Stomach (tissue), 9 donors: ENCODE data around the gene TMEM62. TPM values are rescaled to one million over a fixed set of nuclear protein-coding genes. Genes with fewer than 3 reads are reported as not detected.

Experiments used
- DNase-seq, 2 donors: peaks; one replicate each; pipeline versions ENCODE4 v3.0.0 to v3.0.0-alpha.2; 2013 to 2019
- H3K27ac ChIP-seq, 5 donors: fragments of 200-600 bp in 4 of 5; sonication (generic) in 4 of 5; one replicate each; pipeline ENCODE4 v1.5.1; 2013 to 2019; ENCODE audit warnings: mild to moderate bottlenecking in 1 of 5, moderate library complexity in 1 of 5
- H3K27me3 ChIP-seq, 3 donors: fragments of 200-600 bp; sonication (generic); one replicate each; pipeline ENCODE4 v1.5.1; 2017 to 2019; ENCODE audit warnings: mixed run types in 1 of 3
- H3K36me3 ChIP-seq, 4 donors: fragments of 200-600 bp; sonication (generic); 1 replicate in 3 of 4; 2 replicates in 1 of 4; pipeline ENCODE4 v1.5.1; 2016 to 2019
- H3K4me1 ChIP-seq, 4 donors: fragments of 200-600 bp; sonication (generic); one replicate each; pipeline ENCODE4 v1.5.1; 2016 to 2019
- H3K4me3 ChIP-seq, 4 donors: fragments of 200-600 bp; sonication (generic) in 3 of 4; one replicate each; pipeline ENCODE4 v1.5.1; 2016 to 2019; ENCODE audit warnings: mild to moderate bottlenecking in 1 of 4
- H3K9me3 ChIP-seq, 4 donors: fragments of 200-600 bp; sonication (generic); one replicate each; pipeline ENCODE4 v1.5.1; 2016 to 2019
- CTCF ChIP-seq, 7 experiments: fragments of 450-650 bp in 4 of 7; fragments of 200-600 bp in 3 of 7; sonication (generic) in 3 of 7; IDR thresholded peaks; one replicate each; pipeline ENCODE4 v1.5.1; 2016 to 2019; ENCODE audit warnings: antibody characterized with exemption in 7 of 7, control low read depth in 2 of 7, mild to moderate bottlenecking in 1 of 7
- EP300 ChIP-seq: sonication (generic); formaldehyde crosslinking; IDR thresholded peaks from one replicate; pipeline ENCODE4 v1.6.1; 2017; ENCODE audit warnings: antibody characterized with exemption
- POLR2A ChIP-seq, 4 donors: fragments of 450-650 bp; IDR thresholded peaks; one replicate each; pipeline ENCODE4 v1.6.1; 2016; ENCODE audit warnings: antibody characterized with exemption in 4 of 4, control low read depth in 2 of 4, mild to moderate bottlenecking in 1 of 4, moderate library complexity in 1 of 4
- POLR2AphosphoS5 ChIP-seq, 3 donors: sonication (generic); formaldehyde crosslinking; IDR thresholded peaks; one replicate each; pipeline ENCODE4 v1.6.1; 2016; ENCODE audit warnings: antibody characterized with exemption in 3 of 3
- WGBS, 5 donors: extraction: QIAGEN DNeasy Blood & Tissue Kit in 3 of 5; methylation state at CpG; one replicate each; pipeline versions ENCODE4 v1.1.5 to v1.1.7; 2013 to 2018; 5-methylcytosine and 5-hydroxymethylcytosine counted together
- intact Hi-C: fragments of 100-400 bp; cut with DNase I; formaldehyde crosslinking; loops from one replicate; pipeline ENCODE4 v1.15.1; 2023; ENCODE audit warnings: low total_unique reads
- polyA plus RNA-seq, 3 donors: library from polyadenylated mRNA; stranded (reverse); fragments of 200-250 nt; gene quantifications; one replicate each; pipeline ENCODE4 v1.2.3, GENCODE V29; 2013
- total RNA-seq, 5 donors: library from RNA; depleted of rRNA; stranded (reverse); fragments of >200 nt; gene quantifications; one replicate each; pipeline versions ENCODE4 v1.1.0 to v1.2.3, GENCODE V29; 2014 to 2016
- donor health status: healthy with polysubstance abuse.
- donor health status: Bipolar disorder and iron deficiency.
- donor health status: healthy.

TMEM62 gene
- total and polyA plus RNA-seq, 8 donors = 5.5 to 92.0 (median 33.7) TPM

DNA sequence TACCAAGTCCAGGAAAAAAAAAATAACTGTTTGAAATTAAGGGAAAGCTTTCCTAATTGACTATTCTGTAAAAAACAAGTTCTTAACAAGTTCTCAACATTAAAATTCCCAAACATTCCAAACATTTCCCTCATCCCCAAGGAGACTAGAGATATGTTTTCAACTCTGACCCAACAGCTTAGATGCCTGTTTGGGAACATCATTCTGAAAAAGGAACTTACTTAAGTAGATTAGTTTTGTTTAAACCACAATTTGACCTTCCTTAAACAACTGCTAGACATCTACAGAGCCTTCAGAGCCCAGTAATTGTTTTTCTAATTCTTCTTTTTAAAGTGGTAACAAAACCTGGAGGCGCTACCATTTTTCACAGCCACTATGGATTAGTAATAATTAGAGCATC, 40.4 kb upstream of the TMEM62 start:
- Histone ChIP-seq H3K27me3 (no peaks in the 10 kb centered on the region), H3K27ac (peak overlapping the region in 2 of 5 donors; percentile 45 to 55), H3K36me3 (peaks cover 0 to 17% (median 7%) of the 10 kb centered on the region in 4 donors), H3K4me1 (peaks cover 8 to 44% (median 32%) of the 10 kb centered on the region in 4 donors), H3K4me3 (no peak overlapping the region), H3K9me3 (no peaks in the 10 kb centered on the region)
- peak in 1 of 2 donors; percentile 6 for DNase-seq
- WGBS, 5 donors = 79 to 92% (median 83%) methylated on average over 1 of the region's 1 CpG
- TF ChIP-seq EP300 (no peak), POLR2AphosphoS5 (IDR thresholded peaks at IDR 0.05) (no peak), CTCF (IDR thresholded peaks at IDR 0.05) (no peak), POLR2A (IDR thresholded peaks at IDR 0.05) (no peak)
- intact Hi-C loops = no loop called here

DNA sequence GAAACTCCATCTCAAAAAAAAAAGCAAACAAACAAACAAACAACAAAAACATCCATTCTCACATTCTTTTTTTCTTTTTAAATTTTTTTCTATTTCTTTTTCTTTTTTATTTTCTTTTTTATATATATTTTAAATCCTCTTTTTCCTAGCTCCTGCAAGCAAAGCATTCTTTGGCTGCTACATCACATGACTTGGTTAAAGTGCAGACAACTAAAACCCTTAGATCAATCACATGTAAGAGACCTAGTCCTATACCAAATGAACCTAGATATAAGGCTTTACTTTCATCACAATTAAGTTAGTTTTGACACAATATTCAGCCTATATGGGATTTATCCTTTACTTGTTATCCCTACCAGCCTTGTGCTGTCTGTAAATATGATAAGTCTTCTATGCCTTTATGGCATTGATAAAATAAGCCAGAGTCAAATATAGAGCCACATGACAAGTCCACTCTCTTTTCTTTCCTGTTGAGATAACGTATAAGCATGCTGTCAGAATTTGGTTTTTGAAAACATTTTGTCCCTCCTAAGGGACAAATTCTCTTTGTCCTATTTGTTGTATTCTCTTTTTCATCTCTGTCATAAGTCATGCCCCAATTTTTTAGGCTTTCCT, 38.9 kb upstream of the TMEM62 start:
- H3K27me3 ChIP-seq = no peaks in the 10 kb centered on the region
- WGBS, 5 donors = 32 to 62% (median 53%) methylated on average over 1 of the region's 1 CpG
- peaks cover 8 to 44% (median 32%) of the 10 kb centered on the region in 4 donors for H3K4me1 ChIP-seq
- no peaks in the 10 kb centered on the region for H3K9me3 ChIP-seq
- DNase-seq = no peak
- H3K27ac ChIP-seq = no peak overlapping the region
- TF ChIP-seq EP300 = no peak
- TF ChIP-seq CTCF (IDR thresholded peaks at IDR 0.05) = no peak
- no peak for TF ChIP-seq POLR2AphosphoS5 (IDR thresholded peaks at IDR 0.05)
- no peak for TF ChIP-seq POLR2A (IDR thresholded peaks at IDR 0.05)
- H3K4me3 ChIP-seq = no peak overlapping the region
- intact Hi-C loops = no loop called here
- peaks cover 0 to 15% (median 8%) of the 10 kb centered on the region in 4 donors for H3K36me3 ChIP-seq

GRCh38 chr15:43095243-43095642, 38.1 kb upstream of the TMEM62 start:
- Histone ChIP-seq H3K27ac (no peak overlapping the region), H3K4me1 (peaks cover 8 to 44% (median 29%) of the 10 kb centered on the region in 4 donors), H3K4me3 (no peak overlapping the region), H3K27me3 (no peaks in the 10 kb centered on the region), H3K9me3 (no peaks in the 10 kb centered on the region), H3K36me3 (peaks cover 0 to 22% (median 13%) of the 10 kb centered on the region in 4 donors)
- intact Hi-C loops = no loop called here
- TF ChIP-seq POLR2A (IDR thresholded peaks at IDR 0.05) (no peak), CTCF (IDR thresholded peaks at IDR 0.05) (no peak), POLR2AphosphoS5 (IDR thresholded peaks at IDR 0.05) (no peak), EP300 (no peak)
- peak in 1 of 2 donors; percentile 32 for DNase-seq
- 0 to 36% (median 21%) methylated on average over 1 of the region's 1 CpG for WGBS, 5 donors

DNA sequence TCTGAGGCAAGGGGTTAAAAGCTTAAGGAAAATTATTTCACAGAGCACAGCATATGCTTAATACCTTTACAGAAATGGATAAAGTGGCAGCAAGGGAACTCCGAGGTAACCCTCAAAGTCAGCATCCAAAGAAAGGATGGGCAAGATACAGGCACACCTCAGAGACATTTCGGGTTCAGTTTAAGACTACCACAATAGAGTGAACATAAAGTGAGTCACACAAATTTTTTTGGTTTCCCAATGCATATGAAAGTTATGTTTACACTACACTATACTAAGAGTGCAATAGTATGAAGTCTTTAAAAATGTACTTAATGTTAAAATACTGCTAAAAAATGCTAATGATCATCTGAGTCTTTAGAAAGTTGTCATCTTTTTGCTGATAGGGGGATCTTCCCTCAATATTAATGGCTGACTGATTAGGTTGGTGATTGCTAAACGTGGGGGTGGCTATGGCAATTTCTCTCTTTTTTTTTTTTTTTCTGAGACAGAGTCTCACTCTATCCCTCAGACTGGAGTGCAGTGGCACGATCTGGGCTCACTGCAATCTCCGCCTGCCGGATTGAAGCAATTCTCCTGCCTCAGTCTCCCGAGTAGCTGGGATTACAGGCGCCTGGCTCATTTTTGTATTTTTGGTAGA, 37.6 kb upstream of the TMEM62 start:
- H3K27ac ChIP-seq = peak overlapping the region in 1 of 5 donors; percentile 21
- TF ChIP-seq CTCF (IDR thresholded peaks at IDR 0.05) (no peak), POLR2AphosphoS5 (IDR thresholded peaks at IDR 0.05) (no peak), EP300 (no peak), POLR2A (IDR thresholded peaks at IDR 0.05) (no peak)
- H3K4me1 ChIP-seq = peaks cover 8 to 44% (median 29%) of the 10 kb centered on the region in 4 donors
- H3K4me3 ChIP-seq = no peak overlapping the region
- 76 to 82% (median 79%) methylated on average over 8 of the region's 8 CpGs for WGBS, 5 donors
- intact Hi-C loops = no loop called here
- DNase-seq = no peak
- H3K9me3 ChIP-seq = no peaks in the 10 kb centered on the region
- peaks cover 0 to 28% (median 19%) of the 10 kb centered on the region in 4 donors for H3K36me3 ChIP-seq
- no peaks in the 10 kb centered on the region for H3K27me3 ChIP-seq
